Suprapubic skin (tissue), 4 donors: ENCODE results near the gene NAGLU.
A peak's percentile ranks its signal among the peaks of the same experiment; 100 is the strongest.

ENCODE experiments used
- CTCF ChIP-seq, 2 donors: fragments of 200-600 bp in 1 of 2; fragments of 450-650 bp in 1 of 2; sonication (generic) in 1 of 2; IDR thresholded peaks; one replicate each; pipeline ENCODE4 v1.5.1; 2016 to 2019; ENCODE audit warnings: antibody characterized with exemption in 2 of 2, mild to moderate bottlenecking in 1 of 2, moderate library complexity in 1 of 2
- EP300 ChIP-seq: sonication (generic); formaldehyde crosslinking; IDR thresholded peaks from one replicate; pipeline ENCODE4 v1.6.1; 2017; ENCODE audit warnings: antibody characterized with exemption
- POLR2A ChIP-seq, 2 donors: fragments of 450-650 bp; IDR thresholded peaks; one replicate each; pipeline ENCODE4 v1.6.1; 2017; ENCODE audit warnings: antibody characterized with exemption in 2 of 2, mild to moderate bottlenecking in 2 of 2, moderate library complexity in 2 of 2
- POLR2AphosphoS5 ChIP-seq, 3 donors: sonication (generic); formaldehyde crosslinking; IDR thresholded peaks; one replicate each; pipeline ENCODE4 v1.6.1; 2017; ENCODE audit warnings: antibody characterized with exemption in 3 of 3

DNA sequence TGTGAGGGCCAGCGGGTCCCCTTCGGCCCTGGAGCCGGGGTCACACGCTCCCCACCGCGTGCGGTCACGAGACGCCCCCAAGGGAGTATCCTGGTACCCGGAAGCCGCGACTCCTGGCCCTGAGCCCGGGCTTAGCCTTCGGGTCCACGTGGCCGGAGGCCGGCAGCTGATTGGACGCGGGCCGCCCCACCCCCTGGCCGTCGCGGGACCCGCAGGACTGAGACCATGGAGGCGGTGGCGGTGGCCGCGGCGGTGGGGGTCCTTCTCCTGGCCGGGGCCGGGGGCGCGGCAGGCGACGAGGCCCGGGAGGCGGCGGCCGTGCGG lies at the start of gene NAGLU:
- TF ChIP-seq POLR2A (IDR thresholded peaks at IDR 0.05) (peak in 1 of 2 donors; percentile 82), CTCF (IDR thresholded peaks at IDR 0.05) (no peak), POLR2AphosphoS5 (IDR thresholded peaks at IDR 0.05) (peak; percentile 57 to 86 (median 68)), EP300 (no peak)
